ENCODE data around the gene VPS72. TPM values are rescaled to one million over a fixed set of nuclear protein-coding genes. Genes with fewer than 3 reads are reported as not detected.

Gene VPS72
- 68.6 and 87.0 TPM in 2 replicates for total RNA-seq

- peak within 1 kb of the TSS; percentile 83 for H3K4me3 ChIP-seq (ENCODE audit: low read depth, low read length)
- no peak for TF ChIP-seq CTCF (conservative IDR thresholded peaks at IDR 0.05; ENCODE audit: low read depth, low read length)
- DNase-seq (ENCODE audit: low read depth) = no peak
These were observed at the start of gene VPS72 for GRCh38 chr1:151189637-151190445. TSS of gene VPS72 (minus strand) at chr1:151190197. CDS start at chr1:151190121, 76 bp downstream.

- DNase-seq (ENCODE audit: low read depth) = no peak
These were observed 48.4 kb upstream of the VPS72 start for GRCh38 chr1:151238467-151238739.

GRCh38 chr1:151237678-151238466 is 47.9 kb upstream of the VPS72 start:
- DNase-seq (ENCODE audit: low read depth) = no peak
- H3K4me3 ChIP-seq (ENCODE audit: low read depth, low read length) = no peak overlapping the region
- no peak for TF ChIP-seq CTCF (conservative IDR thresholded peaks at IDR 0.05; ENCODE audit: low read depth, low read length)

More at GRCh38 chr1:151238467-151238739, 48.4 kb upstream of the VPS72 start:
- no peak overlapping the region for H3K4me3 ChIP-seq (ENCODE audit: low read depth, low read length)
- no peak for TF ChIP-seq CTCF (conservative IDR thresholded peaks at IDR 0.05; ENCODE audit: low read depth, low read length)

GRCh38 chr1:151235235-151235634 is 45.2 kb upstream of the VPS72 start:
- no peak overlapping the region for H3K4me3 ChIP-seq (ENCODE audit: low read depth, low read length)
- DNase-seq (ENCODE audit: low read depth) = no peak
- no peak for TF ChIP-seq CTCF (conservative IDR thresholded peaks at IDR 0.05; ENCODE audit: low read depth, low read length)

GRCh38 chr1:151222130-151222529 is 32.1 kb upstream of the VPS72 start:
- peak; percentile 23 for DNase-seq (ENCODE audit: low read depth)
- no peak overlapping the region for H3K4me3 ChIP-seq (ENCODE audit: low read depth, low read length)
- TF ChIP-seq CTCF (conservative IDR thresholded peaks at IDR 0.05; ENCODE audit: low read depth, low read length) = no peak

- no peak overlapping the region for H3K4me3 ChIP-seq (ENCODE audit: low read depth, low read length)
- no peak for TF ChIP-seq CTCF (conservative IDR thresholded peaks at IDR 0.05; ENCODE audit: low read depth, low read length)
- DNase-seq (ENCODE audit: low read depth) = no peak
These were observed 31.6 kb upstream of the VPS72 start for GRCh38 chr1:151221616-151222015.

All from epithelial cell of proximal tubule (primary cell).